Right ventricle myocardium superior (tissue), 1 donor: Measurements from ENCODE around the gene ACADSB. TPM values are rescaled to one million over a fixed set of nuclear protein-coding genes. Genes with fewer than 3 reads are reported as not detected.
A peak's percentile ranks its signal among the peaks of the same experiment; 100 is the strongest.

Experiments used
- ATAC-seq: fragments of 200-7000 bp; cut with Tn5 transposase; one replicate; pipeline ENCODE4 v1.9.1; 2020; ENCODE audit warnings: mild to moderate bottlenecking; ENCODE audit not compliant: poor library complexity
- DNase-seq: peaks from one replicate; pipeline ENCODE4 v3.0.0-alpha.2; 2020
- intact Hi-C: fragments of 100-400 bp; cut with DNase I; formaldehyde crosslinking; loops from one replicate; pipeline ENCODE4 v1.11.2; 2022
- long read RNA-seq: library from polyadenylated mRNA; unstranded; transcript quantifications from one replicate; pipeline ENCODE4 v2.0.0, GENCODE V29; 2021
- total RNA-seq: library from RNA; stranded (reverse); fragmentation: NEBNext Ultra II Directional; extraction: Animal tissue kit (Norgen Biotek cat#: 25700); gene quantifications from one replicate; pipeline ENCODE4 v1.2.1, GENCODE V29; 2021
- donor health status: DM: no; HTN: yes; CAD: no; lungs with severe emphysema.

The ACADSB gene
- 83.6 TPM for total RNA-seq
- long read RNA-seq, full-length matches to known transcripts: 21 of 48 reads
- long read RNA-seq, partial matches to known transcripts: 24 of 48 reads
- long read RNA-seq, other reads (novel, unspliced or antisense): 3 of 48 reads

- peak; percentile 96 for DNase-seq
- intact Hi-C loops: no loop called here
- ATAC-seq: peak; percentile 99
Measured at GRCh38 chr10:123008355-123009104, at the start of gene ACADSB, which contains the start of gene IKZF5. TSS of gene ACADSB (plus strand) at chr10:123009006. CDS start at chr10:123009030, 24 bp downstream. TSS of gene IKZF5 (minus strand) at chr10:123008795. CDS start at chr10:122998625, 10,170 bp downstream.

- DNase-seq (no peak), ATAC-seq (no peak)
- intact Hi-C loops: no loop called here
Measured at GRCh38 chr10:122962405-122962804, 46.4 kb upstream of the ACADSB start.

GRCh38 chr10:122966879-122967278 lies 41.9 kb upstream of the ACADSB start:
- no peak for ATAC-seq
- intact Hi-C loops: no loop called here
- no peak for DNase-seq

- ATAC-seq: no peak
- intact Hi-C loops: no loop called here
- DNase-seq: no peak
Measured at GRCh38 chr10:122968698-122969097, 40.1 kb upstream of the ACADSB start.

GRCh38 chr10:122974023-122974422 lies 34.8 kb upstream of the ACADSB start:
- no peak for ATAC-seq
- intact Hi-C loops: no loop called here
- DNase-seq: no peak

GRCh38 chr10:122974543-122975064 lies 34.2 kb upstream of the ACADSB start:
- DNase-seq (no peak), ATAC-seq (no peak)
- intact Hi-C loops: no loop called here

- peak; percentile 96 for DNase-seq
- intact Hi-C loops: no loop called here
- ATAC-seq: peak; percentile 100
Measured at GRCh38 chr10:122980209-122981065, 28.4 kb upstream of the ACADSB start, which contains the start of gene PSTK. TSS of gene PSTK (plus strand) at chr10:122980401. CDS start at chr10:122980480, 79 bp downstream.

GRCh38 chr10:122981066-122981464 lies 27.7 kb upstream of the ACADSB start:
- intact Hi-C loops: no loop called here
- DNase-seq (no peak), ATAC-seq (no peak)

- DNase-seq: no peak
- ATAC-seq: no peak
- intact Hi-C loops: no loop called here
Measured at GRCh38 chr10:122983898-122984297, 24.9 kb upstream of the ACADSB start.

- intact Hi-C loops: no loop called here
- DNase-seq (no peak), ATAC-seq (no peak)
Measured at GRCh38 chr10:122984708-122985107, 24.1 kb upstream of the ACADSB start.

GRCh38 chr10:122986335-122986734 lies 22.5 kb upstream of the ACADSB start:
- intact Hi-C loops: no loop called here
- ATAC-seq: no peak
- no peak for DNase-seq

- intact Hi-C loops: no loop called here
- ATAC-seq: no peak
- no peak for DNase-seq
Measured at GRCh38 chr10:122988501-122988900, 20.3 kb upstream of the ACADSB start.

- no peak for DNase-seq
- no peak for ATAC-seq
- intact Hi-C loops: no loop called here
Measured at GRCh38 chr10:122990278-122990677, 18.5 kb upstream of the ACADSB start.

GRCh38 chr10:122992031-122992585 lies 16.7 kb upstream of the ACADSB start:
- no peak for DNase-seq
- intact Hi-C loops: no loop called here
- ATAC-seq: no peak

- DNase-seq (no peak), ATAC-seq (no peak)
- intact Hi-C loops: no loop called here
Measured at GRCh38 chr10:122993797-122994336, 14.9 kb upstream of the ACADSB start.

- no peak for ATAC-seq
- no peak for DNase-seq
- intact Hi-C loops: no loop called here
Measured at GRCh38 chr10:122995936-122996335, 12.9 kb upstream of the ACADSB start.

- intact Hi-C loops: no loop called here
- no peak for DNase-seq
- no peak for ATAC-seq
Measured at GRCh38 chr10:122997864-122998263, 10.9 kb upstream of the ACADSB start.

- DNase-seq: no peak
- ATAC-seq: no peak
- intact Hi-C loops: no loop called here
Measured at GRCh38 chr10:122998360-122998917, 10.4 kb upstream of the ACADSB start.
